Keratinocyte (primary cell): ENCODE measurements around the gene CELSR3. TPM values are rescaled to one million over a fixed set of nuclear protein-coding genes. Genes with fewer than 3 reads are reported as not detected.

ENCODE experiments used
- DNase-seq: peaks from one replicate; pipeline ENCODE4 v3.0.0-alpha.2; 2011; ENCODE audit warnings: low read depth, missing footprints, low spot score
- FAIRE-seq: peaks from 2 replicates; lab custom pipeline; 2011; peaks lifted over from hg19 to GRCh38; lab: Jason Lieb, UNC
- H2AFZ ChIP-seq: 2 replicates; pipeline ENCODE4 v1.6.0; 2012; ENCODE audit warnings: low read length, control low read depth, inconsistent platforms; ENCODE audit not compliant: control insufficient read depth
- H3K27ac ChIP-seq: 2 replicates; pipeline ENCODE4 v1.5.1; 2011; ENCODE audit warnings: low read length; ENCODE audit not compliant: control insufficient read depth, insufficient read depth
- H3K27me3 ChIP-seq: 3 replicates; pipeline ENCODE4 v1.6.0; 2011; ENCODE audit warnings: low read length; ENCODE audit not compliant: control insufficient read depth, insufficient read depth; ENCODE audit errors: extremely low read depth
- H3K36me3 ChIP-seq, 2 experiments: 2 replicates in 1 of 2; 3 replicates in 1 of 2; pipeline ENCODE4 v1.5.1; 2011; ENCODE audit warnings: low read length in 2 of 2, mild to moderate bottlenecking in 1 of 2; ENCODE audit not compliant: control insufficient read depth in 2 of 2, insufficient read depth in 2 of 2; ENCODE audit errors: extremely low read depth in 1 of 2
- H3K4me1 ChIP-seq: 3 replicates; pipeline ENCODE4 v1.5.1; 2011; ENCODE audit warnings: low read length; ENCODE audit not compliant: control insufficient read depth, insufficient read depth; ENCODE audit errors: extremely low read depth
- H3K4me2 ChIP-seq: 3 replicates; pipeline ENCODE4 v1.6.0; 2011; ENCODE audit warnings: low read depth, low read length; ENCODE audit not compliant: control insufficient read depth, insufficient read depth; ENCODE audit errors: extremely low read depth
- H3K4me3 ChIP-seq, 3 experiments: fragments of 200-600 bp in 1 of 3; sonication (generic) in 1 of 3; 2 replicates in 2 of 3; 3 replicates in 1 of 3; pipeline ENCODE4 v1.5.1; 2011 to 2016; ENCODE audit warnings: low read length in 3 of 3, mild to moderate bottlenecking in 3 of 3, control low read depth in 2 of 3, inconsistent platforms in 1 of 3, low read depth in 1 of 3, mixed read lengths in 1 of 3, mixed run types in 1 of 3, moderate library complexity in 1 of 3; ENCODE audit not compliant: control insufficient read depth in 2 of 3, insufficient read depth in 2 of 3; ENCODE audit errors: extremely low read depth in 1 of 3
- H3K79me2 ChIP-seq: 2 replicates; pipeline ENCODE4 v1.6.0; 2012; ENCODE audit warnings: low read length; ENCODE audit not compliant: control insufficient read depth, insufficient read depth
- H3K9ac ChIP-seq: 3 replicates; pipeline ENCODE4 v1.6.0; 2011; ENCODE audit warnings: low read length; ENCODE audit not compliant: control insufficient read depth, insufficient read depth; ENCODE audit errors: extremely low read depth
- H3K9me1 ChIP-seq: 3 replicates; pipeline ENCODE4 v1.6.0; 2011; ENCODE audit warnings: low read length; ENCODE audit not compliant: control insufficient read depth, insufficient read depth; ENCODE audit errors: extremely low read depth
- H3K9me3 ChIP-seq: 2 replicates; pipeline ENCODE4 v1.5.1; 2012; ENCODE audit warnings: low read depth, low read length; ENCODE audit not compliant: control insufficient read depth
- H4K20me1 ChIP-seq: 3 replicates; pipeline ENCODE4 v1.6.0; 2011; ENCODE audit warnings: low read length; ENCODE audit not compliant: control insufficient read depth, insufficient read depth; ENCODE audit errors: extremely low read depth
- EZH2 ChIP-seq: IDR thresholded peaks from one replicate; pipeline ENCODE4 v1.6.1; 2012; ENCODE audit warnings: inconsistent platforms, mild to moderate bottlenecking, low read length, moderate library complexity
- dilution Hi-C: fragments of 300-500 bp; cut with MboI; formaldehyde crosslinking; loops from one replicate; pipeline ENCODE4 v1.7.0; 2020; ENCODE audit warnings: low sequenced_read_pairs; ENCODE audit not compliant: extremely low pct_ligation_motif_present
- polyA plus RNA-seq, 5 experiments: library from polyadenylated mRNA; depleted of rRNA in 3 of 5; stranded (reverse) in 3 of 5; stranded (forward) in 1 of 5; unstranded in 1 of 5; fragments of >200 nt; gene quantifications; 1 replicate in 1 of 5; 2 replicates in 3 of 5; 3 replicates in 1 of 5; pipeline versions ENCODE4 v1.2.1 to v1.2.3, GENCODE V29; 2011 to 2012; ENCODE audit warnings: missing spikeins in 2 of 5, low read depth in 1 of 5, low replicate concordance in 1 of 5
- TF ChIP-seq, protein P1 (sequence below), 3 experiments: IDR thresholded peaks in 1 of 3; conservative IDR thresholded peaks in 1 of 3; optimal IDR thresholded peaks in 1 of 3; 2 replicates in 2 of 3; 3 replicates in 1 of 3; pipeline versions ENCODE3 to v1.5.1; 2011; ENCODE audit warnings: low read length in 3 of 3, mild to moderate bottlenecking in 3 of 3, moderate library complexity in 2 of 3, control low read depth in 1 of 3, inconsistent platforms in 1 of 3; ENCODE audit not compliant: insufficient read depth in 2 of 3; ENCODE audit errors: extremely low read depth in 1 of 3

Gene CELSR3
- polyA plus RNA-seq, 1 donor (not counting 4 experiments of a cell fraction or from before 2014, with no cell fraction given) = 0.25 TPM

DNA sequence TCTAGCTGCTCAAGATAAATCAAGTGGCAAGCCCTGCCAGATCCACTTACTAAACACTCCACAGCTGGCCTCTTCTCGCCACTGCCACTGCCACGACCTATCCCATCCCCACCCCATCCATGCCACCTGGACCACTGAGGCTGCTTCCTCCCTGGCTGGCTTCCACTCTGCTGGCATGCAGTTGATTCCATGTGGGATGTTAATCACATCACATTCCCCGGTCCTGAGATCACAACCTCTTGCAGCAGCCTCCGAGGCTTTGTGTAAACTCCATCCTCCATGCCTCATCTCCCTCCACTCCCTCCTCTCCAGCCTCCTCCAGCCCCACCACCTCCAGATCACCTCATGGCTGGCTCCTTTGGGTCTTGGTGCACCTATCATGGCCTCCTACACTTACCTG is 15.4 kb upstream of the CELSR3 start:
- no peaks in the 10 kb centered on the region for H3K9me1 ChIP-seq
- H2AFZ ChIP-seq = no peak overlapping the region
- H3K27me3 ChIP-seq = no peaks in the 10 kb centered on the region
- H3K79me2 ChIP-seq = no peaks in the 10 kb centered on the region
- no peak overlapping the region for H3K4me3 ChIP-seq
- no peak for TF ChIP-seq EZH2
- TF ChIP-seq, protein P1, sequence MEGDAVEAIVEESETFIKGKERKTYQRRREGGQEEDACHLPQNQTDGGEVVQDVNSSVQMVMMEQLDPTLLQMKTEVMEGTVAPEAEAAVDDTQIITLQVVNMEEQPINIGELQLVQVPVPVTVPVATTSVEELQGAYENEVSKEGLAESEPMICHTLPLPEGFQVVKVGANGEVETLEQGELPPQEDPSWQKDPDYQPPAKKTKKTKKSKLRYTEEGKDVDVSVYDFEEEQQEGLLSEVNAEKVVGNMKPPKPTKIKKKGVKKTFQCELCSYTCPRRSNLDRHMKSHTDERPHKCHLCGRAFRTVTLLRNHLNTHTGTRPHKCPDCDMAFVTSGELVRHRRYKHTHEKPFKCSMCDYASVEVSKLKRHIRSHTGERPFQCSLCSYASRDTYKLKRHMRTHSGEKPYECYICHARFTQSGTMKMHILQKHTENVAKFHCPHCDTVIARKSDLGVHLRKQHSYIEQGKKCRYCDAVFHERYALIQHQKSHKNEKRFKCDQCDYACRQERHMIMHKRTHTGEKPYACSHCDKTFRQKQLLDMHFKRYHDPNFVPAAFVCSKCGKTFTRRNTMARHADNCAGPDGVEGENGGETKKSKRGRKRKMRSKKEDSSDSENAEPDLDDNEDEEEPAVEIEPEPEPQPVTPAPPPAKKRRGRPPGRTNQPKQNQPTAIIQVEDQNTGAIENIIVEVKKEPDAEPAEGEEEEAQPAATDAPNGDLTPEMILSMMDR (optimal IDR thresholded peaks at IDR 0.05 in 1 of 3, IDR thresholded peaks at IDR 0.05 in 1 of 3, conservative IDR thresholded peaks at IDR 0.05 in 1 of 3; ENCODE audit: extremely low read depth in 1 of 3, insufficient read depth in 2 of 3, low read length in 3 of 3) = no peak
- dilution Hi-C loops = no loop called here
- no peaks in the 10 kb centered on the region for H4K20me1 ChIP-seq
- H3K4me2 ChIP-seq = no peak overlapping the region
- H3K9me3 ChIP-seq = no peaks in the 10 kb centered on the region
- H3K9ac ChIP-seq = no peak overlapping the region
- DNase-seq (no peak), FAIRE-seq (no peak)
- H3K27ac ChIP-seq = no peak overlapping the region
- peaks cover 1% of the 10 kb centered on the region for H3K4me1 ChIP-seq
- H3K36me3 ChIP-seq = peaks cover 14 to 34% of the 10 kb centered on the region in 2 experiments

DNA sequence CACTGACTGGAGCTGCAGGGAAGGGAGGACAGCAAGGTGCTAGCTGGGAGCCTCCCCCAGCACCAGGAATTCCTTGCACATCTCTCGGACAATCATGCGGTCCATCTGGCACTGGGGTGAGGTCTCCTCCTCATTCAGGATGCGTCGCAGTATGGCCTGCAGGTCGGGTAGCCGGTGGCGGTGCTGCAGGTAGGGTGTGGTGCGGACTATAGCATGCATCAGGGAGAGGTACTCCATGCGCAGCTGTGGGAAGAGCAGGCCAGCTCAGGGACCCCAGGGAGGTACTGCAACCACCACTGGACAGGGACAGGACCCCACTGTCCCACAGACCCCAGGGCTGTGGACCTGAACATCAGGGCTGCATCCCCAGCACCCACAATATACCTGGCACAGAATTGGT is 11.8 kb upstream of the CELSR3 start:
- Histone ChIP-seq H3K4me3 (no peak overlapping the region), H4K20me1 (no peaks in the 10 kb centered on the region), H3K27me3 (no peaks in the 10 kb centered on the region), H3K9me1 (no peaks in the 10 kb centered on the region), H3K4me2 (no peak overlapping the region), H3K36me3 (peaks cover 20 to 22% of the 10 kb centered on the region in 2 experiments), H3K27ac (no peak overlapping the region), H3K79me2 (no peaks in the 10 kb centered on the region), H3K4me1 (no peaks in the 10 kb centered on the region), H3K9ac (no peak overlapping the region), H3K9me3 (no peaks in the 10 kb centered on the region), H2AFZ (no peak overlapping the region)
- dilution Hi-C loops = no loop called here
- DNase-seq (no peak), FAIRE-seq (no peak)
- TF ChIP-seq, protein P1 (optimal IDR thresholded peaks at IDR 0.05 in 1 of 3, IDR thresholded peaks at IDR 0.05 in 1 of 3, conservative IDR thresholded peaks at IDR 0.05 in 1 of 3; ENCODE audit: extremely low read depth in 1 of 3, insufficient read depth in 2 of 3, low read length in 3 of 3) = no peak
- TF ChIP-seq EZH2 = no peak
